ENCODE results near the gene LMO1.
A peak's percentile ranks its signal among the peaks of the same experiment; 100 is the strongest.

The LMO1 gene

GRCh38 chr11:8283100-8283464 is 19.4 kb upstream of the LMO1 start:
- FAIRE-seq (no peak), DNase-seq (ENCODE audit: insufficient read length, low spot score) (no peak)
- TF ChIP-seq POLR2A (IDR thresholded peaks at IDR 0.05; ENCODE audit: low read depth, low read length) = no peak

- FAIRE-seq = no peak
- no peak for DNase-seq (ENCODE audit: insufficient read length, low spot score)
- no peak for TF ChIP-seq POLR2A (IDR thresholded peaks at IDR 0.05; ENCODE audit: low read depth, low read length)
These were observed 19.0 kb upstream of the LMO1 start for GRCh38 chr11:8282631-8283030.

- no peak for TF ChIP-seq POLR2A (IDR thresholded peaks at IDR 0.05; ENCODE audit: low read depth, low read length)
- DNase-seq (ENCODE audit: insufficient read length, low spot score) (no peak), FAIRE-seq (no peak)
These were observed 17.6 kb upstream of the LMO1 start for GRCh38 chr11:8281266-8281665.

GRCh38 chr11:8277691-8278090 is 14.0 kb upstream of the LMO1 start:
- FAIRE-seq (no peak), DNase-seq (ENCODE audit: insufficient read length, low spot score) (no peak)
- no peak for TF ChIP-seq POLR2A (IDR thresholded peaks at IDR 0.05; ENCODE audit: low read depth, low read length)

GRCh38 chr11:8276528-8276927 is 12.8 kb upstream of the LMO1 start:
- DNase-seq (ENCODE audit: insufficient read length, low spot score) = no peak
- no peak for TF ChIP-seq POLR2A (IDR thresholded peaks at IDR 0.05; ENCODE audit: low read depth, low read length)
- no peak for FAIRE-seq

GRCh38 chr11:8273287-8273686 is 9.6 kb upstream of the LMO1 start:
- TF ChIP-seq POLR2A (IDR thresholded peaks at IDR 0.05; ENCODE audit: low read depth, low read length) = no peak
- FAIRE-seq (no peak), DNase-seq (ENCODE audit: insufficient read length, low spot score) (peak; percentile 51)

GRCh38 chr11:8271106-8271886 is 7.6 kb upstream of the LMO1 start:
- DNase-seq (ENCODE audit: insufficient read length, low spot score) = no peak
- FAIRE-seq = no peak
- no peak for TF ChIP-seq POLR2A (IDR thresholded peaks at IDR 0.05; ENCODE audit: low read depth, low read length)

GRCh38 chr11:8269636-8270035 is 6.0 kb upstream of the LMO1 start:
- TF ChIP-seq POLR2A (IDR thresholded peaks at IDR 0.05; ENCODE audit: low read depth, low read length) = no peak
- DNase-seq (ENCODE audit: insufficient read length, low spot score) = no peak
- FAIRE-seq = no peak

- TF ChIP-seq POLR2A (IDR thresholded peaks at IDR 0.05; ENCODE audit: low read depth, low read length) = no peak
- no peak for DNase-seq (ENCODE audit: insufficient read length, low spot score)
- FAIRE-seq = no peak
These were observed 5.1 kb upstream of the LMO1 start for GRCh38 chr11:8268530-8269400.

- DNase-seq (ENCODE audit: insufficient read length, low spot score) (no peak), FAIRE-seq (no peak)
- no peak for TF ChIP-seq POLR2A (IDR thresholded peaks at IDR 0.05; ENCODE audit: low read depth, low read length)
These were observed 4.3 kb upstream of the LMO1 start for GRCh38 chr11:8267831-8268529.

- no peak for TF ChIP-seq POLR2A (IDR thresholded peaks at IDR 0.05; ENCODE audit: low read depth, low read length)
- DNase-seq (ENCODE audit: insufficient read length, low spot score) = no peak
- no peak for FAIRE-seq
These were observed 3.6 kb upstream of the LMO1 start for GRCh38 chr11:8267280-8267679.

- no peak for TF ChIP-seq POLR2A (IDR thresholded peaks at IDR 0.05; ENCODE audit: low read depth, low read length)
- FAIRE-seq (no peak), DNase-seq (ENCODE audit: insufficient read length, low spot score) (no peak)
These were observed 2.9 kb upstream of the LMO1 start for GRCh38 chr11:8266246-8267241.

- no peak for TF ChIP-seq POLR2A (IDR thresholded peaks at IDR 0.05; ENCODE audit: low read depth, low read length)
- DNase-seq (ENCODE audit: insufficient read length, low spot score) = peak; percentile 58
- FAIRE-seq = no peak
These were observed 2.1 kb upstream of the LMO1 start for GRCh38 chr11:8265681-8266241.
